Thoracic aorta (tissue), 2 donors: Measurements from ENCODE around the gene IL1RAP. TPM values are rescaled to one million over a fixed set of nuclear protein-coding genes. Genes with fewer than 3 reads are reported as not detected.

ENCODE experiments used
- ATAC-seq: fragments of 150-250 bp; one replicate; pipeline ENCODE4 v1.8.0; 2017; ENCODE audit warnings: low read depth; ENCODE audit not compliant: insufficient number of reproducible peaks, low FRiP score
- DNase-seq: peaks from one replicate; pipeline ENCODE4 v3.0.0-alpha.2; 2020; ENCODE audit warnings: low spot score
- H3K27ac ChIP-seq, 2 donors: fragments of 200-600 bp; sonication (generic); 1 replicate in 1 of 2; 2 replicates in 1 of 2; pipeline ENCODE4 v1.5.1; 2016; ENCODE audit warnings: mild to moderate bottlenecking in 2 of 2, moderate library complexity in 2 of 2
- H3K27me3 ChIP-seq: fragments of 200-600 bp; sonication (generic); replicated peaks from 2 replicates; pipeline ENCODE4 v1.6.0; 2016; ENCODE audit warnings: mild to moderate bottlenecking; ENCODE audit not compliant: insufficient read depth
- H3K36me3 ChIP-seq: fragments of 200-600 bp; sonication (generic); one replicate; pipeline ENCODE4 v1.5.1; 2016
- H3K4me1 ChIP-seq, 2 donors: fragments of 200-600 bp; sonication (generic); 1 replicate in 1 of 2; 2 replicates in 1 of 2; pipeline versions ENCODE4 v1.5.1 to v1.6.0; 2016; ENCODE audit warnings: low read depth in 2 of 2, mild to moderate bottlenecking in 1 of 2; ENCODE audit not compliant: control insufficient read depth in 1 of 2
- H3K4me3 ChIP-seq: fragments of 200-600 bp; sonication (generic); 2 replicates; pipeline ENCODE4 v1.5.1; 2016; ENCODE audit warnings: mild to moderate bottlenecking
- H3K9me3 ChIP-seq: fragments of 200-600 bp; sonication (generic); 2 replicates; pipeline ENCODE4 v1.5.1; 2016
- CTCF ChIP-seq: fragments of 200-600 bp; sonication (generic); IDR thresholded peaks from one replicate; pipeline ENCODE4 v1.5.1; 2019; ENCODE audit warnings: antibody characterized with exemption
- total RNA-seq, 2 donors: library from RNA; depleted of rRNA; stranded (reverse); fragments of >200 nt; gene quantifications; one replicate each; pipeline versions ENCODE4 v1.1.0 to v1.2.3, GENCODE V29; 2016

The IL1RAP gene
- total RNA-seq, 2 donors from 2014 or later = 19.8 to 32.9 TPM

- H3K27ac ChIP-seq = no peak overlapping the region
- TF ChIP-seq CTCF = no peak
- H3K4me1 ChIP-seq = no peaks in the 10 kb centered on the region
- H3K4me3 ChIP-seq = no peak overlapping the region
- no peaks in the 10 kb centered on the region for H3K9me3 ChIP-seq
- ATAC-seq (no peak), DNase-seq (no peak)
- no peaks in the 10 kb centered on the region for H3K36me3 ChIP-seq
- no peaks in the 10 kb centered on the region for H3K27me3 ChIP-seq
Observed at GRCh38 chr3:190546881-190547510, 33.1 kb downstream of the IL1RAP start.

DNA sequence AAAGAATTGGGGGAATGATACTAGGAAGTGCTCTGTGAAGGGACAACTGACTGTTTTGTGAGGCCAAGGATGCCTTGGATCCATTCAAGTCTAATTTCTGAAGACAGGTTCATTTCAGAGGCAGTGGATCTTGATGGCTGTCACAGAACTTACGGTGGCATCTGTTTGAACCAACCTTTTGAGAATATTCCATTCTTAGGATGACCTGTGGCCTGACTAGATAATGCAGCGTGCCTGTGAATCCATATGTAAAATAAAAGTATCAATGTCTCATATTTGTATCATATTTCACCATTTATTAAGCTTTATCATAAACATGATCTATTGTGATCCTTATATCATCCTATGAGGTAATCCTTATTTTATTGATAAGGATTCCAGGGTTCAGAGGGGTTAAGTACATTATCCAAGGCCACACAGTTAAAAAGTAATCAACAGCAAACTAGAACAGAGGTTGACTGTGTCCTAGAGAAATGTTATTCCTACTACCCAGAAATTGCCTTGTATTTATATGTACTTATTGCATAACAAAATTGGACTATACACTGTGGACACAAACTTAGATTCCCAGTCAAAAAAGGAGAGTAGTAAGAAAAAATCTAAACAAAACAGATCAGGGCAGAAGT lies 34.3 kb downstream of the IL1RAP start:
- H3K4me1 ChIP-seq = no peaks in the 10 kb centered on the region
- DNase-seq (no peak), ATAC-seq (no peak)
- no peaks in the 10 kb centered on the region for H3K9me3 ChIP-seq
- no peak overlapping the region for H3K4me3 ChIP-seq
- no peaks in the 10 kb centered on the region for H3K27me3 ChIP-seq
- no peaks in the 10 kb centered on the region for H3K36me3 ChIP-seq
- H3K27ac ChIP-seq = no peak overlapping the region
- TF ChIP-seq CTCF = no peak

- Histone ChIP-seq H3K27me3 (no peaks in the 10 kb centered on the region), H3K9me3 (no peaks in the 10 kb centered on the region), H3K27ac (no peak overlapping the region), H3K4me1 (no peaks in the 10 kb centered on the region), H3K36me3 (no peaks in the 10 kb centered on the region), H3K4me3 (no peak overlapping the region)
- DNase-seq (no peak), ATAC-seq (no peak)
- no peak for TF ChIP-seq CTCF
Observed at GRCh38 chr3:190552021-190552420, 38.1 kb downstream of the IL1RAP start.

- H3K27me3 ChIP-seq = no peaks in the 10 kb centered on the region
- DNase-seq = no peak
- no peak for TF ChIP-seq CTCF
- ATAC-seq = no peak
- H3K4me3 ChIP-seq = no peak overlapping the region
- no peaks in the 10 kb centered on the region for H3K9me3 ChIP-seq
- H3K36me3 ChIP-seq = no peaks in the 10 kb centered on the region
- no peaks in the 10 kb centered on the region for H3K4me1 ChIP-seq
- H3K27ac ChIP-seq = no peak overlapping the region
Observed at GRCh38 chr3:190552969-190553759, 39.3 kb downstream of the IL1RAP start.

DNA sequence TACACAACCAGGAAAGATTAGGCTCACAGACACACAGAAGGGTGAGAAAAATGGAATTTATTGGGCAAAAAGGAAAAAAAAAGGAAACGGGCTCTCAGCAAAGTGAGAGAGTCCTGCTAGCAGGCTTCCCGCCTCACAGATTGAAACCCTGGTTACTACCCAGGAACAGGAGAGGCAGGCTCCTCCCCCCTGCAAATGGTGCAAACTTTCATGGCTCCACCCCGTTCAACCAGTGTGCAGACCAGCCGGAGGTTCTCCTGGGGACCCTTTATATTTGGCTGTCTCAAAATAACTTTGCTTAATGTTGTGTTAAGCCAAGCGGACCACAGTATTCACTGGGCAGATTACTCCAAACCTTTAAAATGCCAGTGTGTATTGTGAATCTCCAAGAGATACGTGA lies 40.3 kb downstream of the IL1RAP start:
- TF ChIP-seq CTCF = no peak
- no peak for ATAC-seq
- DNase-seq = no peak
- H3K27me3 ChIP-seq = no peaks in the 10 kb centered on the region
- no peak overlapping the region for H3K4me3 ChIP-seq
- no peaks in the 10 kb centered on the region for H3K4me1 ChIP-seq
- no peaks in the 10 kb centered on the region for H3K9me3 ChIP-seq
- no peaks in the 10 kb centered on the region for H3K36me3 ChIP-seq
- no peak overlapping the region for H3K27ac ChIP-seq
